Astrocyte of the cerebellum (primary cell): ENCODE data around the gene AZU1.

ENCODE experiments used
- DNase-seq: peaks from one replicate; pipeline ENCODE4 v3.0.0-alpha.2; 2011; ENCODE audit warnings: low read depth
- H3K4me3 ChIP-seq: 2 replicates; pipeline ENCODE4 v1.5.1; 2011; ENCODE audit warnings: mild to moderate bottlenecking, low read depth, low read length, moderate library complexity
- in situ Hi-C: cut with HindIII; loops from 2 replicates; pipeline ENCODE4 v1.10.0; 2017; ENCODE audit warnings: low sequenced_read_pairs
- TF ChIP-seq, protein P1 (sequence below): IDR thresholded peaks from 2 replicates; pipeline ENCODE4 v1.5.1; 2012; ENCODE audit warnings: low read length, low read depth, moderate library complexity, mild to moderate bottlenecking; ENCODE audit errors: missing control alignments

AZU1 gene

GRCh38 chr19:784541-784940 is 43.1 kb upstream of the AZU1 start:
- H3K4me3 ChIP-seq = no peak overlapping the region
- TF ChIP-seq, protein P1, sequence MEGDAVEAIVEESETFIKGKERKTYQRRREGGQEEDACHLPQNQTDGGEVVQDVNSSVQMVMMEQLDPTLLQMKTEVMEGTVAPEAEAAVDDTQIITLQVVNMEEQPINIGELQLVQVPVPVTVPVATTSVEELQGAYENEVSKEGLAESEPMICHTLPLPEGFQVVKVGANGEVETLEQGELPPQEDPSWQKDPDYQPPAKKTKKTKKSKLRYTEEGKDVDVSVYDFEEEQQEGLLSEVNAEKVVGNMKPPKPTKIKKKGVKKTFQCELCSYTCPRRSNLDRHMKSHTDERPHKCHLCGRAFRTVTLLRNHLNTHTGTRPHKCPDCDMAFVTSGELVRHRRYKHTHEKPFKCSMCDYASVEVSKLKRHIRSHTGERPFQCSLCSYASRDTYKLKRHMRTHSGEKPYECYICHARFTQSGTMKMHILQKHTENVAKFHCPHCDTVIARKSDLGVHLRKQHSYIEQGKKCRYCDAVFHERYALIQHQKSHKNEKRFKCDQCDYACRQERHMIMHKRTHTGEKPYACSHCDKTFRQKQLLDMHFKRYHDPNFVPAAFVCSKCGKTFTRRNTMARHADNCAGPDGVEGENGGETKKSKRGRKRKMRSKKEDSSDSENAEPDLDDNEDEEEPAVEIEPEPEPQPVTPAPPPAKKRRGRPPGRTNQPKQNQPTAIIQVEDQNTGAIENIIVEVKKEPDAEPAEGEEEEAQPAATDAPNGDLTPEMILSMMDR = no peak
- DNase-seq = no peak
- in situ Hi-C loops = no loop called here

DNA sequence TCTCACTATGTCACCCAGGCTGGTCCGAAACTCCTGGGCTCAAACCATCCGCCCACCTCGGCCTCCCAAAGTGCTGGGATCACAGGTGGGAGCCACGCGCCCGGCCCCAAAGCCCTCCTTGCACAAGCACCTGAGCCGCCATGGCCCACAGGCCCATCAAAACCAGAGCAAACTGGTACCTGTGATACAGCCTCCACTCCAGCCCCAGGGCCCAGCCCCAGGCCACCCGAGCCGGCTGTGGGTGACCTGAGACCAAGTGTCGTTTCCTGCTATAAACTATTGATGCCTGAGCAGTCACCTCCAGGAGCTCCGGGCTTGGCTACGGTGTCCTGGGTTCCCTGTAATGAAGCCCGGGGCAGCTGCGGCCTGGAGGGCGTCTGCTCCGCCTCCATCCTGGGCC is 40.1 kb upstream of the AZU1 start:
- no peak overlapping the region for H3K4me3 ChIP-seq
- in situ Hi-C loops = no loop called here
- TF ChIP-seq, protein P1 = no peak
- no peak for DNase-seq

GRCh38 chr19:788686-788982 is 39.0 kb upstream of the AZU1 start:
- TF ChIP-seq, protein P1 = no peak
- no peak overlapping the region for H3K4me3 ChIP-seq
- no peak for DNase-seq
- in situ Hi-C loops = no loop called here

DNA sequence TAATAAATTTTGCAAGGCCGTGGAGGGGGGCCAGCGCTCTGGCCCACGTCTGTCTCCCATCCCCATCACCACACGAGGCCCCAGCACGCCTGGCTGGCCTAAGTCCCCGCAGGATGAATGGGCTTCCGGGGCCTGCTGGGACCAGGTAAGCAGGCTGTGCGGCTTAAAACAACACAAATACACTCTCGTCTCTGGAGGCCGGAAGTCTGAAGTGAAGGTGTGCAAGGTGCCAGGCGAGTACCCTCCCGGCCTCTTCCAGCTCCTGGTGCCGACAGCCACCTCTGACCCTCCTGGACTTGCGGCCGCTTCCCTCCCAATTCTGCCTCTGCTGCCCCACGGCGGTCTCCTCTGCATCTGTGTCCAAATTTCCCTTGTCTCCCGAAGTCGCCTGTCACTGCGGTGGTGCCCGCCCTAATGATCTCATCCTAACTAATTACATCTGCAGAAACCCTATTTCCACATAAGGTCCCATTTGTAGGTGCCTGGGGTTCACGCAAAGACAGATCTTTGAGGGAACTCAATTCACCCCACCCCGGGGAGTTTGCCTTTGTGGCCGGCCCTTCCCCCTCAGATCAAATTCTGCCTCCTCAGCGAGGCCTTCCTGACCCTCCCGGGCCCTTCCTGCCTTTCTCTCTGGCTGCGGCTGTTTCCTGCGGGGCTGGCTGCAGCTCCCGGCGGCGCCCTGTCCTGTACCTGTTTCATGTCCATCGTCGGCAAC is 38.5 kb upstream of the AZU1 start:
- in situ Hi-C loops = no loop called here
- no peak for DNase-seq
- no peak overlapping the region for H3K4me3 ChIP-seq
- TF ChIP-seq, protein P1 = no peak

DNA sequence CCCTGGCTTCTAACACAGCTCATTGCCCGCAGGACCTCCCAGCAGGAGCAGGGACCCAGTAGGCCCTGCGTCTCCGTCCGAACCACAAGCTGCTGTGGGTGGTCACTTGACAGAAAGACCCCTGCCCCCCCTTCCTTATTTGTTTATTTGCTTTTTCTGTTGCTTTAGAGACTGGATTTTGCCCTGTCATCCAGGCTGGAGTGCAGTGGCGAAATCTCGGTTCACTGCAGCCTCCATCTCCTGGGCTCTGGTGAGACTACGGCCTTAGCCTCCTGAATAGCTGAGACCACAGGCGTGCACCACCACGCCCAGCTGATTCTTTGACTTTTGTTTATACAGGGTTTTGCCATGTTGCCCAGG is 38.0 kb upstream of the AZU1 start:
- in situ Hi-C loops = no loop called here
- DNase-seq = no peak
- TF ChIP-seq, protein P1 = no peak
- no peak overlapping the region for H3K4me3 ChIP-seq

DNA sequence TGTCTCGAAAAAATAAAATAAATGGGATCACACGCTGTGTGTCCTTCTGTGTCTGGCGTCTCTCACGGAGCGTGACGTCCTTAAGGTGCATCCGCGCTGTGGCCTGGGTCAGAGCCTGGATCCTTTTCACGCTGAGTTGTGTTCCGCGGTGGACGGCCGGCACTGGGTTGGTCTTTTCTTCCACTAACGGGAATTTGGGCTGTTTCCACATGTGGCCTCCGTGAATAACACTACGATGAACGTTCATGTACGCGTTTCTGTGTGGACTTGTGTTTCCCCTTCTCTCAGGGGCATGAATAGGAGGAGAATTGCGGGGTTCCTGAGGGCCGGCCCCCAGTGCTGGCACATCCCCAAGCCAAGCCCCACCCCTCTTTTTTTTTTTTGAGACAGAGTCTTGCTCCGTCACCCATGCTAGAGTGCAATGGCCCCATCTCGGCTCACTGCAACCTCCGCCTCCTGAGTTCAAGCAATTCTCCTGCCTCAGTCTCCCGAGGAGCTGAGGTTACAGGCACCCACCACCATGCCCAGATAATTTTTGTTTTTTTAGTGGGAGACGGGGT is 36.5 kb upstream of the AZU1 start:
- in situ Hi-C loops = no loop called here
- TF ChIP-seq, protein P1 = no peak
- no peak overlapping the region for H3K4me3 ChIP-seq
- no peak for DNase-seq
